Mesenchymal stem cell (in vitro differentiated cells and primary cell): ENCODE measurements around the gene PTPN14.

ENCODE experiments used
- DNase-seq: peaks from one replicate; pipeline ENCODE4 v3.0.0-alpha.2; 2013
- H2AFZ ChIP-seq: one replicate; pipeline ENCODE4 v1.6.1; 2013; ENCODE audit warnings: low read depth, mild to moderate bottlenecking, control low read depth, inconsistent platforms, low read length, moderate library complexity
- H2AK5ac ChIP-seq: 2 replicates; pipeline ENCODE4 v1.6.1; 2013; ENCODE audit warnings: low read length, moderate library complexity, mild to moderate bottlenecking, inconsistent platforms; ENCODE audit not compliant: severe bottlenecking
- H2BK120ac ChIP-seq: one replicate; pipeline ENCODE4 v1.6.1; 2013; ENCODE audit warnings: low read depth, mild to moderate bottlenecking, inconsistent platforms, low read length, moderate library complexity
- H2BK12ac ChIP-seq, 2 experiments: one replicate each; pipeline ENCODE4 v1.6.1; 2013; ENCODE audit warnings: inconsistent platforms in 2 of 2, low read length in 2 of 2, mild to moderate bottlenecking in 2 of 2, moderate library complexity in 2 of 2, control low read depth in 1 of 2
- H2BK15ac ChIP-seq: one replicate; pipeline ENCODE4 v1.6.1; 2013; ENCODE audit warnings: mild to moderate bottlenecking, low read depth, inconsistent platforms; ENCODE audit not compliant: poor library complexity, severe bottlenecking
- H2BK5ac ChIP-seq: 2 replicates; pipeline ENCODE4 v1.6.1; 2013; ENCODE audit warnings: low read depth, mild to moderate bottlenecking, low read length, control low read depth, inconsistent platforms; ENCODE audit not compliant: poor library complexity, severe bottlenecking
- H3K14ac ChIP-seq, 2 experiments: one replicate each; pipeline ENCODE4 v1.6.1; 2013; ENCODE audit warnings: inconsistent platforms in 2 of 2, low read length in 2 of 2, control low read depth in 1 of 2, mild to moderate bottlenecking in 1 of 2, moderate library complexity in 1 of 2
- H3K18ac ChIP-seq, 2 experiments: one replicate each; pipeline ENCODE4 v1.6.1; 2013; ENCODE audit warnings: inconsistent platforms in 2 of 2, low read length in 2 of 2, control low read depth in 1 of 2, low read depth in 1 of 2, mild to moderate bottlenecking in 1 of 2
- H3K23ac ChIP-seq, 2 experiments: one replicate each; pipeline ENCODE4 v1.6.1; 2013; ENCODE audit warnings: inconsistent platforms in 2 of 2, low read length in 2 of 2, mild to moderate bottlenecking in 2 of 2, moderate library complexity in 2 of 2, control low read depth in 1 of 2
- H3K27ac ChIP-seq: 2 replicates; pipeline ENCODE4 v1.5.1; 2013; ENCODE audit warnings: mild to moderate bottlenecking, moderate library complexity, low read length, control low read depth, inconsistent platforms; ENCODE audit not compliant: poor library complexity, severe bottlenecking
- H3K27me3 ChIP-seq, 2 experiments: 2 replicates each; pipeline versions ENCODE4 v1.6.1 to v1.7.0; 2013; ENCODE audit warnings: low read length in 2 of 2, mild to moderate bottlenecking in 2 of 2, moderate library complexity in 2 of 2, control low read depth in 1 of 2, inconsistent platforms in 1 of 2; ENCODE audit not compliant: control insufficient read depth in 1 of 2, insufficient read depth in 1 of 2
- H3K36me3 ChIP-seq, 2 experiments: 2 replicates each; pipeline versions ENCODE4 v1.6.1 to v1.7.0; 2013; ENCODE audit warnings: low read length in 2 of 2, control low read depth in 1 of 2, inconsistent platforms in 1 of 2, low read depth in 1 of 2, mild to moderate bottlenecking in 1 of 2; ENCODE audit not compliant: insufficient read depth in 2 of 2, control insufficient read depth in 1 of 2
- H3K4ac ChIP-seq, 2 experiments: one replicate each; pipeline ENCODE4 v1.6.1; 2013; ENCODE audit warnings: inconsistent platforms in 2 of 2, low read length in 2 of 2, mild to moderate bottlenecking in 2 of 2, moderate library complexity in 2 of 2, control low read depth in 1 of 2, low read depth in 1 of 2
- H3K4me1 ChIP-seq: 2 replicates; pipeline ENCODE4 v1.6.1; 2013; ENCODE audit warnings: low read depth, low read length, control low read depth; ENCODE audit not compliant: control insufficient read depth, insufficient read depth
- H3K4me2 ChIP-seq: 2 replicates; pipeline ENCODE4 v1.6.1; 2013; ENCODE audit warnings: low read length, mild to moderate bottlenecking, inconsistent platforms; ENCODE audit not compliant: poor library complexity, severe bottlenecking
- H3K4me3 ChIP-seq, 2 experiments: 2 replicates each; pipeline versions ENCODE4 v1.5.1 to v1.7.0; 2013; ENCODE audit warnings: low read length in 2 of 2, mild to moderate bottlenecking in 2 of 2, control low read depth in 1 of 2, low read depth in 1 of 2; ENCODE audit not compliant: insufficient read depth in 1 of 2
- H3K79me1 ChIP-seq: replicated peaks from 2 replicates; pipeline ENCODE4 v1.6.1; 2013; ENCODE audit warnings: mild to moderate bottlenecking, control low read depth, low read length, inconsistent platforms; ENCODE audit not compliant: poor library complexity, severe bottlenecking
- H3K9ac ChIP-seq: 2 replicates; pipeline ENCODE4 v1.7.0; 2013; ENCODE audit warnings: mild to moderate bottlenecking, low read length, moderate library complexity
- H3K9me3 ChIP-seq: 2 replicates; pipeline ENCODE4 v1.7.0; 2013; ENCODE audit warnings: mild to moderate bottlenecking, low read length; ENCODE audit not compliant: control insufficient read depth
- H4K8ac ChIP-seq: one replicate; pipeline ENCODE4 v1.6.1; 2013; ENCODE audit warnings: inconsistent platforms, mild to moderate bottlenecking, low read length, moderate library complexity
- H4K91ac ChIP-seq: one replicate; pipeline ENCODE4 v1.6.1; 2013; ENCODE audit warnings: mild to moderate bottlenecking, low read length, inconsistent platforms
- WGBS: methylation state at CpG from one replicate; pipeline ENCODE4 v1.1.7; 2013; ENCODE audit warnings: mixed read lengths; 5-methylcytosine and 5-hydroxymethylcytosine counted together

The PTPN14 gene

GRCh38 chr1:214513394-214513793 is 38.0 kb downstream of the PTPN14 start:
- H2BK5ac ChIP-seq: no peak overlapping the region
- no peaks in the 10 kb centered on the region for H3K9me3 ChIP-seq
- H4K91ac ChIP-seq: no peak overlapping the region
- 88% methylated on average over 5 of the region's 5 CpGs for WGBS
- H2AK5ac ChIP-seq: peak overlapping the region; percentile 78
- peak overlapping the region; percentile 84 for H3K27ac ChIP-seq
- no peak overlapping the region for H2AFZ ChIP-seq
- no peak overlapping the region for H3K4me2 ChIP-seq
- H3K23ac ChIP-seq: no peak overlapping the region
- peaks cover 6 to 8% of the 10 kb centered on the region in 2 experiments for H3K36me3 ChIP-seq
- no peak overlapping the region for H3K4ac ChIP-seq
- no peak overlapping the region for H2BK15ac ChIP-seq
- no peak overlapping the region for H2BK120ac ChIP-seq
- DNase-seq: no peak
- no peak overlapping the region for H3K14ac ChIP-seq
- H3K4me1 ChIP-seq: peaks cover 22% of the 10 kb centered on the region
- H3K4me3 ChIP-seq: no peak overlapping the region
- H3K79me1 ChIP-seq: no peaks in the 10 kb centered on the region
- no peak overlapping the region for H4K8ac ChIP-seq
- H2BK12ac ChIP-seq: no peak overlapping the region
- no peak overlapping the region for H3K9ac ChIP-seq
- no peak overlapping the region for H3K18ac ChIP-seq
- H3K27me3 ChIP-seq: no peaks in the 10 kb centered on the region

DNA sequence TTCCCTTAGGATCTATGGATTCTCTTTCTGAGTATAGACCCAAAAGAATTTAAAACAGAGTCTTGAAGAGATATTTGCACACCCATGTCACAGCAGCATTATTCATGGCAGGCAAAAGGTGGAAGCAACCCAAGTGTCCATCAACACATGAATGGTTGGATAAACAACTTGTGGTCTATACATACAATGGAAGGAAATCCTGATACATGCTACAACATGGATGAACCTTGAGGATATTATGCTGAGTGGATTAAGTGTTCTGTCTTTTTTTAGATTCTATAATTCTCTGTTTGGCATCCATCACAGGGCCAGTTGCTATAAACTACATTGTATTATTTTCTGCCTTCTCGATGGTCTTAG is 39.8 kb downstream of the PTPN14 start:
- Histone ChIP-seq H3K4ac (no peak overlapping the region), H3K18ac (no peak overlapping the region), H3K9me3 (no peaks in the 10 kb centered on the region), H2BK5ac (no peak overlapping the region), H3K4me3 (no peak overlapping the region), H2BK120ac (no peak overlapping the region), H2BK15ac (no peak overlapping the region), H3K36me3 (peaks cover 6 to 8% of the 10 kb centered on the region in 2 experiments), H4K91ac (no peak overlapping the region), H3K4me2 (no peak overlapping the region), H2AFZ (no peak overlapping the region), H3K9ac (no peak overlapping the region), H3K14ac (no peak overlapping the region), H3K27ac (peak overlapping the region; percentile 84), H3K4me1 (peaks cover 16% of the 10 kb centered on the region), H3K27me3 (no peaks in the 10 kb centered on the region), H4K8ac (no peak overlapping the region), H2BK12ac (no peak overlapping the region), H3K23ac (no peak overlapping the region), H3K79me1 (no peaks in the 10 kb centered on the region), H2AK5ac (peak overlapping the region; percentile 94)
- whole genome bisulfite sequencing: 100% methylated on average over 1 of the region's 1 CpG
- DNase-seq: no peak

DNA sequence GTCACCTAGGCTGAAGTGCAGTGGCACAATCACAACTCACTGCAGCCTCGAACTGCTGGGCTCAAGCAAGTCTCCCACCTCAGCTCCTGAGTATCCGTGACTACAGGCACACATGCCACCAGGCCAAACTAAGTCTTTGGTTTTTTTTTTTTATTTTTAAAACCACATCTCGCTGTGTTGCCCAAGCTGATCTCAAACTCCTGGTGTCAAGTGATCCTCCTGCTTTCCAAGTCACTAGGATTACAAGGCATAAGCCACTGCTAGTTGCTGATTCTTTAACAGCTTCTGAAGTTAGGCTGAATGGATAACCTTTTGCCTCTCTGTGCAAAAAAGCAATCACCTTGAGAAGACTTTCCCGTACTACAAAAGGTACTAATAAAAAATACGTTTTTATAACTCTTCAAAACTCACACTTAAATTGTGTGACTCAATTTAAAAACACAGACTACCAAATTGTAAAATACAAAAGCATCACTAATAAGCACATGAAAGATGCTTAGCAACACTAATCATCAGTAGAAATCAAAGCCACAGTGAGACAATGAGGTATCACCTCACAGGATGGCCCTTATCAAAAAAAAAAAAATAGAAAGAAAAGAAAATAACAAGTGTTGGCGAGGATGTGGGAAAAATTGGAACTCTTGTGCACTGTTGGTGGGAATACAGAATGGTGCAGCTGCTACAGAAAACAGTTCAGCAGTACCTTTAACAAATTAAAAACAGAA is 40.3 kb downstream of the PTPN14 start:
- Histone ChIP-seq H2BK120ac (no peak overlapping the region), H3K23ac (no peak overlapping the region), H3K4me3 (no peak overlapping the region), H3K27me3 (no peaks in the 10 kb centered on the region), H3K9me3 (no peaks in the 10 kb centered on the region), H2BK12ac (no peak overlapping the region), H3K4me2 (no peak overlapping the region), H2BK5ac (no peak overlapping the region), H3K4ac (no peak overlapping the region), H3K18ac (no peak overlapping the region), H3K27ac (peak overlapping the region; percentile 53), H3K4me1 (peaks cover 20% of the 10 kb centered on the region), H4K8ac (no peak overlapping the region), H2AK5ac (no peak overlapping the region), H3K36me3 (peaks cover 6 to 8% of the 10 kb centered on the region in 2 experiments), H3K79me1 (no peaks in the 10 kb centered on the region), H3K9ac (no peak overlapping the region), H2AFZ (no peak overlapping the region), H3K14ac (no peak overlapping the region), H2BK15ac (no peak overlapping the region), H4K91ac (no peak overlapping the region)
- WGBS: 97% methylated on average over 5 of the region's 6 CpGs
- no peak for DNase-seq

- H3K4ac ChIP-seq: no peak overlapping the region
These were observed 40.9 kb downstream of the PTPN14 start for GRCh38 chr1:214510477-214510876.

More at GRCh38 chr1:214510477-214510876, 40.9 kb downstream of the PTPN14 start:
- no peak overlapping the region for H4K91ac ChIP-seq
- no peak overlapping the region for H2BK120ac ChIP-seq
- H2BK15ac ChIP-seq: no peak overlapping the region
- H2BK12ac ChIP-seq: no peak overlapping the region
- H2AFZ ChIP-seq: no peak overlapping the region
- no peak overlapping the region for H3K23ac ChIP-seq
- no peaks in the 10 kb centered on the region for H3K9me3 ChIP-seq
- no peaks in the 10 kb centered on the region for H3K27me3 ChIP-seq
- H3K18ac ChIP-seq: no peak overlapping the region
- no peak overlapping the region for H2BK5ac ChIP-seq
- no peak overlapping the region for H4K8ac ChIP-seq
- H3K4me2 ChIP-seq: no peak overlapping the region
- no peak overlapping the region for H3K14ac ChIP-seq
- H3K4me3 ChIP-seq: no peak overlapping the region
- no peak overlapping the region for H2AK5ac ChIP-seq
- peaks cover 23% of the 10 kb centered on the region for H3K4me1 ChIP-seq
- no peak for DNase-seq
- H3K36me3 ChIP-seq: peaks cover 9 to 12% of the 10 kb centered on the region in 2 experiments
- no peak overlapping the region for H3K27ac ChIP-seq
- H3K79me1 ChIP-seq: no peaks in the 10 kb centered on the region
- H3K9ac ChIP-seq: no peak overlapping the region
